Measurements from ENCODE around the gene CDC42BPB.

The CDC42BPB gene

DNA sequence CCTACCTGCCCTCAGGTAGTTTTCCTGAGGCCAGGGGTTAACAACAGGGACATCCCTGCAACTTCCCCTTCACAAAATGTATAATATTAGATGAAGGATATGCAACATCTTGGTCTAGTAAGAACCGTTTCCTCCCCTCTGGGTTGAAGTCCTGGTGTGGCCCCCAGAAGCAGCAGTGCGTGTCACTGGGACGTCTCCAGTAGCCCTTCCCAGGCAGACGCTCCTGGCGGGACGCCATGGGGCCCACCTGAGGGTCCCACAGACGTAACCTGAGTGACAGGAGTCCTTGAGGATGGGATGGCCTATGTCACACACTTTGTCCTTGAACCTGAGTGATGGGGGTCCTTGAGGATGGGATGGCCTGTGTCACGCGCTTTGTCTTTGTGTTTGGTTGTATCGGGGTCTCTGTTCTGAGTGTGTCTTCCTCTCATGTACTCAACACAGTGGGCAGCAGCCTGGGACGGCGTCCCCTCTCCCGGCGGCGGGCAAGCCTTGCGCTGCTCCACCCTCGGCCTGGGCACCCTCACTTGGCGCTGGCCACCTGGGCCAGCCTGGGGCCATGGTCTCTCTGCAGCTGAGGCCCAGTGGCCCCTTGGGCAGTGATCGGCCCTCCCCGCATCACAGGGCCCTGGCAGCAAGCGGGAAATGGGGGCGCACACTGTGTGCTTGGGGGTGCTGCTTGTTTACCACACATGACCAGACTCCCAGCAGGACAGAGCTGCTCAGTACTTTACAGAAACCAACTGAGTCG is 149.2 kb downstream of the CDC42BPB start:
- no peaks in the 10 kb centered on the region for H3K9me3 ChIP-seq (ENCODE audit: insufficient read depth, low read length)
- no peaks in the 10 kb centered on the region for H3K9me2 ChIP-seq (replicated peaks; ENCODE audit: insufficient read depth, low read length)
- H3K36me3 ChIP-seq (ENCODE audit: low read length): no peaks in the 10 kb centered on the region
- no peaks in the 10 kb centered on the region for H3F3A ChIP-seq (ENCODE audit: insufficient read depth)
- H3K9ac ChIP-seq (ENCODE audit: low read length): no peak overlapping the region
- H4K20me1 ChIP-seq (ENCODE audit: low read depth, low read length): no peaks in the 10 kb centered on the region
- H3K4me3 ChIP-seq (ENCODE audit: insufficient read depth, low read length, poor library complexity, severe bottlenecking): no peak overlapping the region
- no peak overlapping the region for H3K27ac ChIP-seq (ENCODE audit: low read depth, low read length)
- H3K4me2 ChIP-seq (ENCODE audit: low read depth, low read length, poor library complexity, severe bottlenecking): no peak overlapping the region
- H3K79me2 ChIP-seq (ENCODE audit: insufficient read depth, low read length): no peaks in the 10 kb centered on the region
- TF ChIP-seq, protein P1, sequence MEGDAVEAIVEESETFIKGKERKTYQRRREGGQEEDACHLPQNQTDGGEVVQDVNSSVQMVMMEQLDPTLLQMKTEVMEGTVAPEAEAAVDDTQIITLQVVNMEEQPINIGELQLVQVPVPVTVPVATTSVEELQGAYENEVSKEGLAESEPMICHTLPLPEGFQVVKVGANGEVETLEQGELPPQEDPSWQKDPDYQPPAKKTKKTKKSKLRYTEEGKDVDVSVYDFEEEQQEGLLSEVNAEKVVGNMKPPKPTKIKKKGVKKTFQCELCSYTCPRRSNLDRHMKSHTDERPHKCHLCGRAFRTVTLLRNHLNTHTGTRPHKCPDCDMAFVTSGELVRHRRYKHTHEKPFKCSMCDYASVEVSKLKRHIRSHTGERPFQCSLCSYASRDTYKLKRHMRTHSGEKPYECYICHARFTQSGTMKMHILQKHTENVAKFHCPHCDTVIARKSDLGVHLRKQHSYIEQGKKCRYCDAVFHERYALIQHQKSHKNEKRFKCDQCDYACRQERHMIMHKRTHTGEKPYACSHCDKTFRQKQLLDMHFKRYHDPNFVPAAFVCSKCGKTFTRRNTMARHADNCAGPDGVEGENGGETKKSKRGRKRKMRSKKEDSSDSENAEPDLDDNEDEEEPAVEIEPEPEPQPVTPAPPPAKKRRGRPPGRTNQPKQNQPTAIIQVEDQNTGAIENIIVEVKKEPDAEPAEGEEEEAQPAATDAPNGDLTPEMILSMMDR (IDR thresholded peaks at IDR 0.05; ENCODE audit: insufficient read depth, low read length, poor library complexity, severe bottlenecking): no peak
- no peak for TF ChIP-seq EZH2phosphoT487 (conservative IDR thresholded peaks at IDR 0.05; ENCODE audit: low read length)
- no peaks in the 10 kb centered on the region for H3K27me3 ChIP-seq (ENCODE audit: low read length)
- H2AFZ ChIP-seq (ENCODE audit: low read depth, low read length, severe bottlenecking): no peak overlapping the region

DNA sequence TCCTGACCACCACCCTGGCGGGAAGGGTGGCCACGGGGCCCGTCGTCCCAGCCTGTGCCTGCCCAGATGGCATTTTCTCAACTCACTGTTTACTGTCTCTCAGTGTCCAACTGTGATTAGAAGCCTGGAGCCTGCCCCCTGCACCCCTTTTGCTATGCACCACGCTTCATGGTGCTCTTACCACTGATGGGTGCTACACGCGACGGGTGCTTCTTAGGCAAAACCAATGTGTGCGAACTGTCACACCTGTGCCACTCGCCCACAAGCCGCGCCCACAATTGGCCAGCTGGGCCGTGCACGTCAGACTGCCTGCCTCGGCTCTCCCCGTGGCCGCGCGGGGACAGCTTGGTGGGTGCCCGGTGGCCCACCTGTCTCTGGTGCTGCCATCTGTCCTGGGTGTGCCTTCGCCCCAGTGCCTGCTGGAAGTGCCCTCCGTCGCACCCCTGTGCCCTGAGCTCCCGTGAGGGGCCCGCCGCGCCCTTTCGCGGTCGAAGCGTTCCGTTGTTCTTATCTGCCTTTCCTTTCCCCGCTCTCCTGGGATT is 150.0 kb downstream of the CDC42BPB start:
- Histone ChIP-seq H3K9me2 (replicated peaks; ENCODE audit: insufficient read depth, low read length) (no peaks in the 10 kb centered on the region), H3K27ac (ENCODE audit: low read depth, low read length) (no peak overlapping the region), H3K79me2 (ENCODE audit: insufficient read depth, low read length) (no peaks in the 10 kb centered on the region), H3K27me3 (ENCODE audit: low read length) (no peaks in the 10 kb centered on the region), H2AFZ (ENCODE audit: low read depth, low read length, severe bottlenecking) (no peak overlapping the region), H3K4me2 (ENCODE audit: low read depth, low read length, poor library complexity, severe bottlenecking) (no peak overlapping the region), H4K20me1 (ENCODE audit: low read depth, low read length) (no peaks in the 10 kb centered on the region), H3K4me3 (ENCODE audit: insufficient read depth, low read length, poor library complexity, severe bottlenecking) (no peak overlapping the region), H3F3A (ENCODE audit: insufficient read depth) (no peaks in the 10 kb centered on the region), H3K9me3 (ENCODE audit: insufficient read depth, low read length) (no peaks in the 10 kb centered on the region), H3K9ac (ENCODE audit: low read length) (no peak overlapping the region), H3K36me3 (ENCODE audit: low read length) (no peaks in the 10 kb centered on the region)
- no peak for TF ChIP-seq EZH2phosphoT487 (conservative IDR thresholded peaks at IDR 0.05; ENCODE audit: low read length)
- TF ChIP-seq, protein P1 (IDR thresholded peaks at IDR 0.05; ENCODE audit: insufficient read depth, low read length, poor library complexity, severe bottlenecking): no peak

DNA sequence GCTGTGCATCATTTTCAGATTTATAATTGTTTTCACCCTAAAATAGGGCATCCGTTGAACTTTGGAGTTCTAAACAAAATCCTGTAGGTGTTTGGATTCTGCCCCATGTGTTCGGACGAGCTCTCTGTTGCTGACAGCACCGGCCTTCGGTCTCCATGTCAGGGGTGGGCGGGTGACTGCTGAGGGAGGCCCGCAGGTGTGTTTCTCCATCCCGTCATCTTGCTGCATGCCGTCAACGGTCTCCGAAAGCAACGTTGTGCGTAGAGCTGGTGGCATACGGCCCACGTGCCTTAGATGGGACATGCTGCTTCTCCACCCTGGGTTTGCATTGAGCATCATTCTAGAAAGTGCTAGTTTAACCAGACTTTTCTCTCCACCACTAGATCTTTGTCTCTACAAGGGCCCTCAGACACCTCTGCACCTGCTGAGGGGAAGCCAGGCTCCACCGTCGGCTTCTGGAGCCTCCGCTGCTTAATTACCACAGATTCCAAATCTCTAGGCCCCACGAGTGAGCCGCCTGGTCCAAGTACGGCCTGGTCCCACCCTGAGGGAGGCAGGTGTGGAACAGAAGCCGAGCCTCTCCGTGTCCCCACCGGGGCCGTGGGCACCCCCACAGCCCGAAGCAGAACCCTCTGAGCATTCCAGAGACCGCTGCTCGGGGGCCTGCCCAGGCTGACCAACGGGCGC is 150.6 kb downstream of the CDC42BPB start:
- no peaks in the 10 kb centered on the region for H3K27me3 ChIP-seq (ENCODE audit: low read length)
- no peak for TF ChIP-seq EZH2phosphoT487 (conservative IDR thresholded peaks at IDR 0.05; ENCODE audit: low read length)
- H3K4me3 ChIP-seq (ENCODE audit: insufficient read depth, low read length, poor library complexity, severe bottlenecking): no peak overlapping the region
- H2AFZ ChIP-seq (ENCODE audit: low read depth, low read length, severe bottlenecking): no peak overlapping the region
- no peaks in the 10 kb centered on the region for H3K79me2 ChIP-seq (ENCODE audit: insufficient read depth, low read length)
- 0 out of 2 replicates have a peak, but pooled peaks cover 2% of the 10 kb centered on the region for H3F3A ChIP-seq (ENCODE audit: insufficient read depth)
- H3K36me3 ChIP-seq (ENCODE audit: low read length): no peaks in the 10 kb centered on the region
- H4K20me1 ChIP-seq (ENCODE audit: low read depth, low read length): no peaks in the 10 kb centered on the region
- H3K4me2 ChIP-seq (ENCODE audit: low read depth, low read length, poor library complexity, severe bottlenecking): no peak overlapping the region
- H3K27ac ChIP-seq (ENCODE audit: low read depth, low read length): no peak overlapping the region
- no peak overlapping the region for H3K9ac ChIP-seq (ENCODE audit: low read length)
- H3K9me2 ChIP-seq (replicated peaks; ENCODE audit: insufficient read depth, low read length): no peaks in the 10 kb centered on the region
- H3K9me3 ChIP-seq (ENCODE audit: insufficient read depth, low read length): no peaks in the 10 kb centered on the region

Data from SU-DHL-6 (cell line).